ENCODE data around the gene RASSF9.

The RASSF9 gene

GRCh38 chr12:85836197-85837090 is at the start of gene RASSF9:
RASSF9 (minus strand) TSS chr12:85836409; CDS start chr12:85836201, 208 bp downstream.
- peak; percentile 30 for DNase-seq

GRCh38 chr12:85883763-85884162 is 47.6 kb upstream of the RASSF9 start:
- DNase-seq, result no peak

- DNase-seq, result no peak
Observed at GRCh38 chr12:85877459-85877858, 41.2 kb upstream of the RASSF9 start.

GRCh38 chr12:85874031-85874461 is 37.8 kb upstream of the RASSF9 start, which contains the start of gene NTS:
NTS (plus strand) TSS chr12:85874295; CDS start chr12:85874404, 109 bp downstream.
- DNase-seq, result peak; percentile 2

- peak; percentile 45 for DNase-seq
Observed at GRCh38 chr12:85872497-85873091, 36.4 kb upstream of the RASSF9 start.

GRCh38 chr12:85866986-85867776 is 31.0 kb upstream of the RASSF9 start:
- peak; percentile 55 for DNase-seq

- peak; percentile 9 for DNase-seq
Observed at GRCh38 chr12:85865890-85866289, 29.7 kb upstream of the RASSF9 start.

- no peak for DNase-seq
Observed at GRCh38 chr12:85856966-85857365, 20.8 kb upstream of the RASSF9 start.

GRCh38 chr12:85855305-85855704 is 19.1 kb upstream of the RASSF9 start:
- DNase-seq, result no peak

- no peak for DNase-seq
Observed at GRCh38 chr12:85849344-85849743, 13.1 kb upstream of the RASSF9 start.

- no peak for DNase-seq
Observed at GRCh38 chr12:85843606-85844310, 7.5 kb upstream of the RASSF9 start.

GRCh38 chr12:85835426-85836196 is 598 bp downstream of the RASSF9 start:
- no peak for DNase-seq

GRCh38 chr12:85834378-85834777 is 1.8 kb downstream of the RASSF9 start:
- DNase-seq, result no peak

- DNase-seq, result no peak
Observed at GRCh38 chr12:85833579-85833978, 2.6 kb downstream of the RASSF9 start.

GRCh38 chr12:85831327-85831990 is 4.8 kb downstream of the RASSF9 start:
- DNase-seq, result no peak

- DNase-seq, result peak; percentile 9
Observed at GRCh38 chr12:85829391-85829790, 6.8 kb downstream of the RASSF9 start.

GRCh38 chr12:85828576-85828975 is 7.6 kb downstream of the RASSF9 start:
- no peak for DNase-seq

- DNase-seq, result no peak
Observed at GRCh38 chr12:85825746-85826145, 10.5 kb downstream of the RASSF9 start.

GRCh38 chr12:85823436-85824180 is 12.6 kb downstream of the RASSF9 start:
- DNase-seq, result peak; percentile 37

GRCh38 chr12:85821759-85822158 is 14.4 kb downstream of the RASSF9 start:
- no peak for DNase-seq
